Retinal pigment epithelial cell (primary cell): ENCODE results near the gene MS4A15.

Source experiments
- DNase-seq: peaks from one replicate; pipeline ENCODE4 v3.0.0-alpha.2; 2010; ENCODE audit warnings: low read depth
- H3K4me3 ChIP-seq: 2 replicates; pipeline ENCODE4 v1.5.1; 2011; ENCODE audit warnings: mild to moderate bottlenecking, low read length, control low read depth, moderate library complexity
- TF ChIP-seq, protein P1 (sequence below): conservative IDR thresholded peaks from 2 replicates; pipeline ENCODE4 v1.5.1; 2011; ENCODE audit warnings: low read depth, low read length, control low read depth, inconsistent platforms

The MS4A15 gene

DNA sequence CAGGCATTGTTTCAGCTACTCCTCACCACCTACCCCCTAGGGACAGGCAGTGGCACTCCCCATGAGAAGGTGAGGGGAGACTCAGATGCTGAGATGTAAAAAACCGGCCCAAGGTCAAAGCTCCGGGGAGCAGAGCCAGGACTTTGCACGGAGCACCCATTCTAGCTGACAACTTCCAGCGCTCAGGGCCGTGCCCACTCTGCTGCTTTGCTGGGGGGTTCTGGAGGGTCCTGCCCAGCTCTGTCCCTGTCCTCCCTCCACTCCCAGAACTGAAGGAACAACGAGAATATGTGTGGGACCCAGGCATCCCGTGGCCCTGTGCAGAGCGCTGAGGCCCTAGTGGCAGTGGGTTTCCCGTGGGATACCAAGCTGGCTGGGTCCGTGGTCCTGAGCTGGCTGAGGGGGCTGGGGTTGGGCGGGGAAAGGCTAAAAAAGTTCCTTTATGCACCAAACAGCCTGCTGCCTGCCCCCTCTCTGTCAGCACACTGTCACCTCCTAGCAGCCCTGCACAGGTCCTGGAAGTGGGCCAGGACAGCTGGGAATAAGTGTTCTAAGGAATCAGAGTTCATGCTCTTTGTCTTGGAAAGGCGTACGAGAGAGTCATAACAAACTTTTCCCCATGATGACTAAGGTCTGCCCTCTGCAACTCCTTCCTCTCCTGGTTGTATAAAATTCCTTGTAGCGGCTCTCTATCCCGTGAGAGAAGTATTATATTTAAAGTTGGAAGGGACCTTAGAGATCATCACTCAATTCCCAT, 30.3 kb downstream of the MS4A15 start:
- DNase-seq = peak; percentile 20
- TF ChIP-seq, protein P1, sequence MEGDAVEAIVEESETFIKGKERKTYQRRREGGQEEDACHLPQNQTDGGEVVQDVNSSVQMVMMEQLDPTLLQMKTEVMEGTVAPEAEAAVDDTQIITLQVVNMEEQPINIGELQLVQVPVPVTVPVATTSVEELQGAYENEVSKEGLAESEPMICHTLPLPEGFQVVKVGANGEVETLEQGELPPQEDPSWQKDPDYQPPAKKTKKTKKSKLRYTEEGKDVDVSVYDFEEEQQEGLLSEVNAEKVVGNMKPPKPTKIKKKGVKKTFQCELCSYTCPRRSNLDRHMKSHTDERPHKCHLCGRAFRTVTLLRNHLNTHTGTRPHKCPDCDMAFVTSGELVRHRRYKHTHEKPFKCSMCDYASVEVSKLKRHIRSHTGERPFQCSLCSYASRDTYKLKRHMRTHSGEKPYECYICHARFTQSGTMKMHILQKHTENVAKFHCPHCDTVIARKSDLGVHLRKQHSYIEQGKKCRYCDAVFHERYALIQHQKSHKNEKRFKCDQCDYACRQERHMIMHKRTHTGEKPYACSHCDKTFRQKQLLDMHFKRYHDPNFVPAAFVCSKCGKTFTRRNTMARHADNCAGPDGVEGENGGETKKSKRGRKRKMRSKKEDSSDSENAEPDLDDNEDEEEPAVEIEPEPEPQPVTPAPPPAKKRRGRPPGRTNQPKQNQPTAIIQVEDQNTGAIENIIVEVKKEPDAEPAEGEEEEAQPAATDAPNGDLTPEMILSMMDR = no peak
- H3K4me3 ChIP-seq = no peak overlapping the region

DNA sequence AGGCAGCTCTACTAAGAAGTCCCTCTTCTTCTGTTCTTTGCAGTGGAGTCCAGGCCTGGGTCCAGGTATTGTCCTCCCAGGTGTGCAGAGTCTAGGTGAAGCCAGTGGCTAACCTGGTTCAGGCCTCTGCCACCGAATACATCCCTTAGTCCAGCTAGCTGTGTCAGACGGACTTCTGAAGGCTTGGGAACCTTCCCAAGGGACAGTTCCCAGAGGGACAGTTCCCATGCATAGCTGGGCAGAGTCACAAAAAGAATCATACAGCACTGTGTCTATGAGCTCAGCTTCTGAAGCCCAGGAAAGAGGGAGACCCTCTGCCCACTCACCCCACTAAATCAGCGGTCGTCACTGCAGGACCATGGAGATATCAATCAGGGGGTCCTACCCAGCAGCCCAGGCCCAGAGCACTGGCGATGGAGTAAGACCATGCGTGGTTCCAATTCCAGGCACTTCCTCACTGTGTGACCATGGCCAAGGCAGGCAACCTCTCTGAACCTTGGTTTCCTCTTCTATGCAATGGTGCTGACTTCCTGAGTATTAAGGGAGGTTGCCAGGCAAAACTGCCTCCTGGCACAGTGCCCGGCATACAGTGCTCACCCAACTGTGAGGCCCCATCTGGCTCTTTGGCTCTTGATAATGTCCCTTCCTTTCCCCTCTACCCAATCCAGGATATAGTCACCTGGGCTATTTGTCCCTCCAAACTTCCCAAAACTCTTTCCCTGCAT, 31.9 kb downstream of the MS4A15 start:
- no peak for DNase-seq
- H3K4me3 ChIP-seq = no peak overlapping the region
- TF ChIP-seq, protein P1 = no peak

DNA sequence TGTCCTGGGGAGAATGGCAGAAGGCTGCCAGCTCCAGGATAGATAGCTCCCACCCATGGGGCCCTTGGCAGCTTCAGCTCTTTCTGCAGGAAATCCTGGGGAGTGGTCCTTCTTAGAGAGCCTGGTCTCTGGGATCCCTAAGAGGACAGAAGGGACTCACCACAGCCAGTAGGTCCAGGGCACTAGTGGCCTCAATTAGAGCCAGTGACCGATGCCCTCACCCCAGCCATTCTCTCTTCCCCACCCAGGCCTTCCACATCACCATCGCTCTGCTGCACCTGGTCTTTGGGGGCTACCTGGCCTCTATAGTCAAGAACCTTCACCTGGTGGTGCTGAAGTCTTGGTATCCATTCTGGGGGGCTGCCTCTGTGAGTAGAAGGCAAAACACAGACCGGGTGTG, 34.1 kb downstream of the MS4A15 start:
- TF ChIP-seq, protein P1 = no peak
- no peak for DNase-seq
- H3K4me3 ChIP-seq = no peak overlapping the region

DNA sequence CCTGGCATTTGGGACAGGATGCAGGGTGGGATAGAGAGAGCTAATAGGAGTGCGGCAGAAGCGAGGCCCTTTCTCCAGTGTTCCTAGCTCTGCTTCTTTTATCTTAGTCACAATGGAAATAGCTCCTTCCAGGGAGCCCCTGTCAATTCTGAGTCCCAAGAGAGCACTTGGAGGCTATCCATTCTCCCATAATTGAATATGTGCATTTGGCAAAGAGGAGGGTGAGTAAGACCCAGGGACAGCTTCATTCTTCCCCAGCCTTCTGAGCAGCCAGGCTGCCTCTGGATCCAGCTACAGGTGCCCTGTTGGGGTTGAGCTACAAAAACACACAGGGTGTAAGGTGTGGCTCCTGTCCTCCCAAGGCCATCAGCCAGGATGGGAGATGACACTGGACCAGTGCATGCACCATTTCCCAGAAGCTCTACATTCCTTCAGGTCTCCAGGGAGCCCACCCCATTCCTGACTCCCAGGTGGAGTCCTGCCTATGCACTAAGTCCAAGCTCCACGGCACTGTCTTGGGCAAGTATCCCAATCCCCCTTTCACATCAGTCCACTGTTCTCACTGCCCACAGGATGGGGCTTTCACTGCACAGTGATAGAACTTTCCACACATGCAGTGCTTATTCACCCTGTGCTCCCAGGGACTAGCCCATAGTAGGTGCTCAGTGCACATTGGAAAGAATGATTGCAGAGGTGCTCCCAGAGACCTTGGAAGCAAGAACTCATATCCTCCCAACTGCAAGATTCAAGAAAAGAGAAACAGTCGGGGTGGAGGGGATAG, 34.7 kb downstream of the MS4A15 start:
- H3K4me3 ChIP-seq = no peak overlapping the region
- TF ChIP-seq, protein P1 = no peak
- DNase-seq = no peak

DNA sequence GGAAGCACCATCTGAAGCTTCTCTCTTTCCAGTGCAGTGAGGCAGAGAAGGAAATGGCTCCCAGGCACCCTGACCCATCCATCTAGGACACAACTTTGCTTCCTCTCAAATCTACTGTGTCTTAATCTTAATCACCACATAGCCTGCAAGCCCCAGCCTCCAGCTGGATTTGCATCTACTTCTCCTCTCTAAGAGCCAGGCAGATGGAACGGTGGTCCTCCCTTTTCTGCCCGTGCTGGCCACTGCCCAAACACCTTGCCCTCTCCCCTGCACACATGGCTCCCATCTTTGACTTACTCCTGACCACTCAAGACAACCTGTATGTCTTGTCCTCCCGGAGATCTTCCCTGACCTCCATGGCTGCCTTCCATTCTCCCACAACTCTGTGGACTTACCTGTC, 35.9 kb downstream of the MS4A15 start:
- no peak for DNase-seq
- no peak overlapping the region for H3K4me3 ChIP-seq
- TF ChIP-seq, protein P1 = no peak

DNA sequence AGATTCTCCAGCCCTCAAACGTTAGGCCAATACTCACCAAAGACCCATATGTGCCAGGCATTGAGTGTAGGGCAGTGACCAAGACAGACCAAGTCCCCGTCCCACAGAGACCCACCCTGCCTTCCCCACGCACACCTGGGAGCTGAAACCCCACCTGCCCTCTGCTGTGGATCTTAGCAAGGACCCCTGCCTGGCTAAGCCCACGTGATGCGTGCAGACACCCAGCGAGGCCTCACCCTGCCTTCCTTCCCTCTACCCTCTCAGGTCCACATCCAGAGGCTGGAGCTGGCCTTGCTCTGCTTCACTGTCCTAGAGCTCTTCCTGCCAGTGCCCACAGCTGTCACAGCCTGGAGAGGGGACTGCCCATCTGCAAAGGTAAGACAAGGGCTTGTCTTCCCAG, 38.6 kb downstream of the MS4A15 start:
- TF ChIP-seq, protein P1 = no peak
- no peak overlapping the region for H3K4me3 ChIP-seq
- DNase-seq = no peak
